ENCODE results near the gene RABGAP1L. TPM values are rescaled to one million over a fixed set of nuclear protein-coding genes. Genes with fewer than 3 reads are reported as not detected.

Gene RABGAP1L
- total and polyA plus RNA-seq, 4 donors = 4.8 to 53.5 (median 18.8) TPM

- no peaks in the 10 kb centered on the region for H3K36me3 ChIP-seq (ENCODE audit: control insufficient read depth in 4 of 4, insufficient read depth in 3 of 4, low read depth in 1 of 4, low read length in 3 of 4)
- H3K9ac ChIP-seq (ENCODE audit: low read depth in 1 of 2, low read length in 2 of 2) = no peak overlapping the region
- H3K27ac ChIP-seq (ENCODE audit: low read depth in 1 of 2, low read length in 2 of 2) = no peak overlapping the region
- no peak overlapping the region for H3K4me3 ChIP-seq (ENCODE audit: low read depth in 1 of 3, low read length in 3 of 3)
- no peaks in the 10 kb centered on the region for H3K9me3 ChIP-seq (ENCODE audit: control insufficient read depth in 4 of 4, low read length in 3 of 4)
- DNase-seq (ENCODE audit: low spot score) = no peak
- H3K27me3 ChIP-seq (ENCODE audit: control insufficient read depth in 4 of 4, insufficient read depth in 4 of 4, low read length in 3 of 4) = no peaks in the 10 kb centered on the region
- TF ChIP-seq ATF3 (IDR thresholded peaks at IDR 0.05) (no peak), RAD21 (IDR thresholded peaks at IDR 0.05) (no peak), MAX (IDR thresholded peaks at IDR 0.05) (no peak), ZBTB33 (IDR thresholded peaks at IDR 0.05) (no peak), FOXA1 (IDR thresholded peaks at IDR 0.05) (no peak), FOXA2 (IDR thresholded peaks at IDR 0.05) (no peak), HNF4G (IDR thresholded peaks at IDR 0.05) (no peak), NR2F2 (IDR thresholded peaks at IDR 0.05) (no peak), SP1 (IDR thresholded peaks at IDR 0.05) (no peak), HNF4A (conservative IDR thresholded peaks at IDR 0.05) (no peak), TAF1 (conservative IDR thresholded peaks at IDR 0.05) (no peak), EGR1 (IDR thresholded peaks at IDR 0.05; ENCODE audit: low read depth in 2 of 2) (no peak), GABPA (IDR thresholded peaks at IDR 0.05 in 1 of 2, conservative IDR thresholded peaks at IDR 0.05 in 1 of 2) (no peak)
- H3K4me1 ChIP-seq (ENCODE audit: control insufficient read depth in 4 of 4, insufficient read depth in 4 of 4, low read length in 3 of 4) = no peaks in the 10 kb centered on the region
- WGBS = 73% methylated on average over 2 of the region's 2 CpGs
These were observed 309.7 kb downstream of the RABGAP1L start for GRCh38 chr1:174469052-174469451.

GRCh38 chr1:174469687-174470086 lies 310.4 kb downstream of the RABGAP1L start:
- no peaks in the 10 kb centered on the region for H3K27me3 ChIP-seq (ENCODE audit: control insufficient read depth in 4 of 4, insufficient read depth in 4 of 4, low read length in 3 of 4)
- no peak for DNase-seq (ENCODE audit: low spot score)
- TF ChIP-seq SP1 (IDR thresholded peaks at IDR 0.05) (no peak), FOXA2 (IDR thresholded peaks at IDR 0.05) (no peak), EGR1 (IDR thresholded peaks at IDR 0.05; ENCODE audit: low read depth in 2 of 2) (no peak), ZBTB33 (IDR thresholded peaks at IDR 0.05) (no peak), HNF4A (conservative IDR thresholded peaks at IDR 0.05) (no peak), MAX (IDR thresholded peaks at IDR 0.05) (no peak), FOXA1 (IDR thresholded peaks at IDR 0.05) (no peak), NR2F2 (IDR thresholded peaks at IDR 0.05) (no peak), CTCF (IDR thresholded peaks at IDR 0.05; ENCODE audit: low read depth, low read length, missing input control) (no peak), JUND (IDR thresholded peaks at IDR 0.05) (no peak), RXRA (IDR thresholded peaks at IDR 0.05) (no peak), YY1 (IDR thresholded peaks at IDR 0.05) (no peak), REST (IDR thresholded peaks at IDR 0.05) (no peak), GABPA (IDR thresholded peaks at IDR 0.05 in 1 of 2, conservative IDR thresholded peaks at IDR 0.05 in 1 of 2) (no peak), HNF4G (IDR thresholded peaks at IDR 0.05) (no peak), ATF3 (IDR thresholded peaks at IDR 0.05) (no peak), TAF1 (conservative IDR thresholded peaks at IDR 0.05) (no peak), RAD21 (IDR thresholded peaks at IDR 0.05) (no peak)
- H3K9me3 ChIP-seq (ENCODE audit: control insufficient read depth in 4 of 4, low read length in 3 of 4) = no peaks in the 10 kb centered on the region
- no peaks in the 10 kb centered on the region for H3K4me1 ChIP-seq (ENCODE audit: control insufficient read depth in 4 of 4, insufficient read depth in 4 of 4, low read length in 3 of 4)
- H3K4me3 ChIP-seq (ENCODE audit: low read depth in 1 of 3, low read length in 3 of 3) = no peak overlapping the region
- no peaks in the 10 kb centered on the region for H3K36me3 ChIP-seq (ENCODE audit: control insufficient read depth in 4 of 4, insufficient read depth in 3 of 4, low read depth in 1 of 4, low read length in 3 of 4)
- no peak overlapping the region for H3K9ac ChIP-seq (ENCODE audit: low read depth in 1 of 2, low read length in 2 of 2)
- no peak overlapping the region for H3K27ac ChIP-seq (ENCODE audit: low read depth in 1 of 2, low read length in 2 of 2)
- 57% methylated on average over 1 of the region's 1 CpG for WGBS

All from liver (tissue), 9 donors.